IPS DF 6.9 (cell line): ENCODE measurements around the gene RPS6KA2.

ENCODE experiments used
- DNase-seq: peaks from one replicate; pipeline ENCODE4 v3.0.0-alpha.2; 2013; ENCODE audit warnings: low read depth, low spot score
- H3K27ac ChIP-seq: one replicate; pipeline ENCODE4 v1.5.1; 2013; ENCODE audit warnings: low read length, control low read depth
- H3K27me3 ChIP-seq: 2 replicates; pipeline ENCODE4 v1.6.1; 2013; ENCODE audit warnings: mild to moderate bottlenecking, low read length; ENCODE audit not compliant: control insufficient read depth, insufficient read depth
- H3K36me3 ChIP-seq: 2 replicates; pipeline ENCODE4 v1.6.1; 2013; ENCODE audit warnings: low read length; ENCODE audit not compliant: control insufficient read depth, insufficient read depth
- H3K4me1 ChIP-seq: 2 replicates; pipeline ENCODE4 v1.6.1; 2013; ENCODE audit warnings: low read length; ENCODE audit not compliant: control insufficient read depth, insufficient read depth
- H3K4me3 ChIP-seq: 2 replicates; pipeline ENCODE4 v1.5.1; 2013; ENCODE audit warnings: mild to moderate bottlenecking, low read length
- H3K9me3 ChIP-seq: 2 replicates; pipeline ENCODE4 v1.6.1; 2013; ENCODE audit warnings: low read length, inconsistent platforms; ENCODE audit not compliant: control insufficient read depth, insufficient read depth
- WGBS: extraction: QIAGEN DNeasy Blood & Tissue Kit; methylation state at CpG from one replicate; pipeline ENCODE4 v1.1.7; 2013; ENCODE audit warnings: mixed read lengths, missing lambda C conversion rate; ENCODE audit not compliant: insufficient read length, insufficient coverage; 5-methylcytosine and 5-hydroxymethylcytosine counted together

The RPS6KA2 gene

GRCh38 chr6:166434336-166434735, 192.7 kb downstream of the RPS6KA2 start:
- Histone ChIP-seq H3K4me1 (no peaks in the 10 kb centered on the region), H3K4me3 (no peak overlapping the region), H3K27me3 (no peaks in the 10 kb centered on the region), H3K27ac (no peak overlapping the region), H3K36me3 (no peaks in the 10 kb centered on the region; the same call in 1 of the 2 replicates), H3K9me3 (no peaks in the 10 kb centered on the region)
- DNase-seq, result no peak
- no CpG with 5 or more reads among the region's 5 CpGs for WGBS

- DNase-seq, result no peak
- Histone ChIP-seq H3K4me1 (no peaks in the 10 kb centered on the region), H3K27me3 (no peaks in the 10 kb centered on the region), H3K27ac (no peak overlapping the region), H3K4me3 (no peak overlapping the region), H3K9me3 (no peaks in the 10 kb centered on the region), H3K36me3 (no peaks in the 10 kb centered on the region; the same call in 1 of the 2 replicates)
- no CpG with 5 or more reads among the region's 10 CpGs for WGBS
Measured at GRCh38 chr6:166433096-166433495, 194.0 kb downstream of the RPS6KA2 start.

GRCh38 chr6:166430269-166430668, 196.8 kb downstream of the RPS6KA2 start:
- no peaks in the 10 kb centered on the region for H3K4me1 ChIP-seq
- no peaks in the 10 kb centered on the region for H3K27me3 ChIP-seq
- H3K36me3 ChIP-seq, result no peaks in the 10 kb centered on the region
- no peak overlapping the region for H3K4me3 ChIP-seq
- no peaks in the 10 kb centered on the region for H3K9me3 ChIP-seq
- WGBS, result no CpG with 5 or more reads among the region's 17 CpGs
- no peak for DNase-seq
- no peak overlapping the region for H3K27ac ChIP-seq

DNA sequence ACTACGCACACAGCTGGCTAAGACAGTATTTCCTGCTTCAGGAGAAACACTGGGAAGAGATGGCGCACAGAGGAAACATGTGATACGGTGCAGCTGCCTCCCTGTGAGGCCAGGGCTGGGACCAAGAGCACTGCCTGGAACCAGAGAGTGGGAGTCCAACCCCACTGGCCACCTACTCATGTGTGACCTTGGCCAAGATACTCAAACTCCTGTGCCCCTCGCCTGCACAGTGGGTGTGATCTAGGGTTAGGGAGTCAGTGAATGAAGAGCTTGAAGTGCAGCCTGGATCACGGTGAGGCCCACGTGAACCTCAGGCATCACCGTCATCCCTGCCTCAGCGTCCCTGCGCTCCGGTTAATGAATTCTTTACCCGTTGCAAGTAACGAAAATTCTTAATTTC, 202.6 kb downstream of the RPS6KA2 start:
- no peaks in the 10 kb centered on the region for H3K9me3 ChIP-seq
- no peak overlapping the region for H3K27ac ChIP-seq
- WGBS, result no CpG with 5 or more reads among the region's 12 CpGs
- no peaks in the 10 kb centered on the region for H3K4me1 ChIP-seq
- H3K4me3 ChIP-seq, result no peak overlapping the region
- no peaks in the 10 kb centered on the region for H3K36me3 ChIP-seq
- no peak for DNase-seq
- no peaks in the 10 kb centered on the region for H3K27me3 ChIP-seq

DNA sequence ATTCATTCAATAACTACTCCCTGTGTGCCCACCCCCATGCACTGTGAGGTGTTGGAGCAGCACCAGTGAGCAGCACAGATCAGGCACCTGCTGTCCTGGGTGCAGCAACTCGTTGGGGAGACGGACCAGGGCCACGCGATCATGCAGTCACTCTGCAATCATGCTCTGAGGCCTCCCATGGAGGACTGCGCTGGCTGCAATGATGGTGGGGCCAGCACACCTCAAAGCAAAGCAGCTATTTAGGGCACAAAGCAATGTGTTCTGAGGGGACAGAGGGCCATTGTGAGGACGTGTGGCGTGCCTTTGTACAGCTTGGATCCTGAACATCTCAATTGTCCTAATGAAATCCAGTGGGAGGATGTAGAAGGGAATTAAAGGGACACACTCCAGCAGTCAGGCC, 203.3 kb downstream of the RPS6KA2 start:
- H3K4me3 ChIP-seq, result no peak overlapping the region

GRCh38 chr6:166423051-166423745, 203.9 kb downstream of the RPS6KA2 start:
- WGBS, result no CpG with 5 or more reads among the region's 22 CpGs

More for the DNA sequence above, 203.3 kb downstream of the RPS6KA2 start:
- H3K36me3 ChIP-seq, result no peaks in the 10 kb centered on the region
- no peaks in the 10 kb centered on the region for H3K9me3 ChIP-seq
- no peak for DNase-seq
- H3K4me1 ChIP-seq, result no peaks in the 10 kb centered on the region
- H3K27ac ChIP-seq, result no peak overlapping the region
- no peaks in the 10 kb centered on the region for H3K27me3 ChIP-seq
- WGBS, result no CpG with 5 or more reads among the region's 7 CpGs

GRCh38 chr6:166422201-166422940, 204.7 kb downstream of the RPS6KA2 start:
- no peak for DNase-seq
- H3K36me3 ChIP-seq, result 0 out of 2 replicates have a peak, but pooled peaks cover under 1% of the 10 kb centered on the region
- H3K4me1 ChIP-seq, result no peaks in the 10 kb centered on the region
- H3K9me3 ChIP-seq, result no peaks in the 10 kb centered on the region
- H3K4me3 ChIP-seq, result no peak overlapping the region
- no CpG with 5 or more reads among the region's 20 CpGs for WGBS
- no peaks in the 10 kb centered on the region for H3K27me3 ChIP-seq
- H3K27ac ChIP-seq, result no peak overlapping the region

More at GRCh38 chr6:166423051-166423745, 203.9 kb downstream of the RPS6KA2 start:
- Histone ChIP-seq H3K4me1 (no peaks in the 10 kb centered on the region), H3K27ac (no peak overlapping the region), H3K9me3 (no peaks in the 10 kb centered on the region), H3K36me3 (no peaks in the 10 kb centered on the region), H3K4me3 (no peak overlapping the region), H3K27me3 (no peaks in the 10 kb centered on the region)
- no peak for DNase-seq

GRCh38 chr6:166420351-166420750, 206.7 kb downstream of the RPS6KA2 start:
- Histone ChIP-seq H3K9me3 (no peaks in the 10 kb centered on the region), H3K4me3 (no peak overlapping the region), H3K27ac (no peak overlapping the region), H3K4me1 (no peaks in the 10 kb centered on the region), H3K36me3 (0 out of 2 replicates have a peak, but pooled peaks cover 2% of the 10 kb centered on the region), H3K27me3 (no peaks in the 10 kb centered on the region)
- DNase-seq, result no peak
- no CpG with 5 or more reads among the region's 6 CpGs for WGBS

DNA sequence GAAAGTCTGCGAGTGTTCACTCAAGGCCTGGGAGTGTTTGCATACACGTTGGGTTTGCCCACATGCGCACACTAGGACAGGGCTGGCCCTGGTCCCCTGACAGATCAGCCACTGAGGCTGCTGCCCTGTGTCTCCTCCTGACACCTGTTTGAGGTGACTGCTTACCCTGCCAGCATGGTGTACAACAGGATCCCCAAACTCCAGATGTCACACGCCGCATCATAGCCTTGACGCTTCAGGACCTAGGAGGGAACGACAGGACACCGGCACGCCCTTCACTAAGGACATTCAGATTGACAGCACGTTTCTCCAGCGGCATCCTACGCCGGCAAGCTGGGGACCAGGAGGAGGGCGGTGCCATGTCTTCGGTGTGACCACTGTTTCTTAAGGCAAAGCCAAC, 207.3 kb downstream of the RPS6KA2 start:
- H3K9me3 ChIP-seq, result no peaks in the 10 kb centered on the region
- no peak overlapping the region for H3K4me3 ChIP-seq
- DNase-seq, result no peak
- H3K27ac ChIP-seq, result no peak overlapping the region
- no peaks in the 10 kb centered on the region for H3K4me1 ChIP-seq
- 0 out of 2 replicates have a peak, but pooled peaks cover 2% of the 10 kb centered on the region for H3K36me3 ChIP-seq
- no peaks in the 10 kb centered on the region for H3K27me3 ChIP-seq
- WGBS, result no CpG with 5 or more reads among the region's 15 CpGs

- Histone ChIP-seq H3K4me1 (no peaks in the 10 kb centered on the region), H3K9me3 (no peaks in the 10 kb centered on the region), H3K4me3 (no peak overlapping the region), H3K27me3 (no peaks in the 10 kb centered on the region), H3K36me3 (0 out of 2 replicates have a peak, but pooled peaks cover 2% of the 10 kb centered on the region), H3K27ac (no peak overlapping the region)
- no peak for DNase-seq
- no CpG with 5 or more reads among the region's 7 CpGs for WGBS
Measured at GRCh38 chr6:166419286-166419685, 207.8 kb downstream of the RPS6KA2 start.
